HepG2 (cell line): ENCODE data around the gene CWF19L2. TPM values are rescaled to one million over a fixed set of nuclear protein-coding genes. Genes with fewer than 3 reads are reported as not detected.

Experiments used
- ATAC-seq: fragments of 200-7000 bp; cut with Tn5 transposase; 3 replicates; pipeline ENCODE4 v1.9.1; 2020; ENCODE audit warnings: mild to moderate bottlenecking, moderate library complexity
- BruUV-seq: library from RNA; stranded (reverse); fragments of 400-500 nt; replicated peaks from 2 replicates; lab custom pipeline; 2021; lab: Mats Ljungman, UMichigan
- CTCF ChIA-PET: fragments of 300-600 bp; formaldehyde crosslinking; extraction: SDS; loops from one replicate; lab custom pipeline; 2021; ENCODE audit warnings: low total read pairs, inconsistent platforms, low intra/inter-chr PET ratio; lab: Yijun Ruan, JAX
- POLR2A ChIA-PET: fragments of 350-600 bp; sonication (Branson Sonifier 250); formaldehyde crosslinking; loops from one replicate; lab custom pipeline; 2020; ENCODE audit warnings: antibody characterized with exemption, inconsistent platforms; lab: Yijun Ruan, JAX
- DNase-seq: peaks from one replicate; pipeline ENCODE4 v3.0.0-alpha.2; 2015; ENCODE audit warnings: low spot score
- FAIRE-seq: peaks from 3 replicates; lab custom pipeline; 2011; peaks lifted over from hg19 to GRCh38; lab: Jason Lieb, UNC
- H2AFZ ChIP-seq: one replicate; pipeline ENCODE4 v1.6.1; 2011; ENCODE audit warnings: low read length, inconsistent platforms
- H3K27ac ChIP-seq: fragments of 300-600 bp; 3 replicates; pipeline ENCODE4 v1.8.0; 2011; ENCODE audit warnings: mixed run types, mild to moderate bottlenecking, mixed read lengths, low read length, inconsistent platforms; ENCODE audit not compliant: insufficient read depth; ENCODE audit errors: extremely low read length
- H3K27me3 ChIP-seq, 2 experiments: fragments of 200-600 bp in 1 of 2; 2 replicates in 1 of 2; 3 replicates in 1 of 2; pipeline versions ENCODE4 v1.6.0 to v1.8.0; 2011; ENCODE audit warnings: low read length in 2 of 2, mild to moderate bottlenecking in 2 of 2, moderate library complexity in 2 of 2, inconsistent platforms in 1 of 2; ENCODE audit not compliant: insufficient read depth in 2 of 2, control insufficient read depth in 1 of 2
- H3K36me3 ChIP-seq, 2 experiments: fragments of 200-600 bp in 1 of 2; replicated peaks in 1 of 2; 2 replicates in 1 of 2; 3 replicates in 1 of 2; pipeline versions ENCODE4 v1.5.1 to v1.8.0; 2011; ENCODE audit warnings: low read length in 2 of 2, inconsistent platforms in 1 of 2; ENCODE audit not compliant: insufficient read depth in 2 of 2, control insufficient read depth in 1 of 2
- H3K4me1 ChIP-seq: 2 replicates; pipeline ENCODE4 v1.5.1; 2012; ENCODE audit warnings: low read length, inconsistent platforms; ENCODE audit not compliant: insufficient read depth
- H3K4me2 ChIP-seq: 2 replicates; pipeline ENCODE4 v1.6.0; 2011; ENCODE audit warnings: low read depth, low read length, inconsistent platforms
- H3K4me3 ChIP-seq, 3 experiments: fragments of 200-600 bp in 1 of 3; sonication (generic), shearing (Covaris generic) in 1 of 3; replicated peaks in 1 of 3; 2 replicates each; pipeline ENCODE4 v1.5.1; 2011 to 2016; ENCODE audit warnings: low read length in 3 of 3, inconsistent platforms in 2 of 3, low read depth in 2 of 3, mild to moderate bottlenecking in 2 of 3, control low read depth in 1 of 3, mixed read lengths in 1 of 3; ENCODE audit not compliant: insufficient read depth in 1 of 3
- H3K79me2 ChIP-seq: one replicate; pipeline ENCODE4 v1.6.1; 2011; ENCODE audit warnings: low read length, inconsistent platforms; ENCODE audit not compliant: insufficient read depth
- H3K9ac ChIP-seq: 2 replicates; pipeline ENCODE4 v1.6.0; 2011; ENCODE audit warnings: mild to moderate bottlenecking, low read depth, low read length, inconsistent platforms; ENCODE audit not compliant: insufficient read depth
- H3K9me3 ChIP-seq: 2 replicates; pipeline ENCODE4 v1.5.1; 2012; ENCODE audit warnings: mild to moderate bottlenecking, low read length
- H4K20me1 ChIP-seq: 2 replicates; pipeline ENCODE4 v1.6.0; 2011; ENCODE audit warnings: inconsistent platforms, mild to moderate bottlenecking, low read length, moderate library complexity; ENCODE audit not compliant: insufficient read depth
- ATF3 ChIP-seq: sonication (generic); formaldehyde crosslinking; IDR thresholded peaks from 2 replicates; pipeline ENCODE4 v1.4.0; 2020; ENCODE audit warnings: missing genetic modification reagents
- BCL6 ChIP-seq: IDR thresholded peaks from 2 replicates; pipeline ENCODE4 v1.6.1; 2016; ENCODE audit warnings: missing genetic modification reagents, missing compliant biosample characterization
- CEBPG ChIP-seq: IDR thresholded peaks from 2 replicates; pipeline ENCODE4 v1.6.1; 2016
- ESRRA ChIP-seq: sonication (generic); formaldehyde crosslinking; IDR thresholded peaks from 2 replicates; pipeline ENCODE4 v1.5.1; 2020; ENCODE audit warnings: mild to moderate bottlenecking, low read depth, missing genetic modification reagents
- FOSL2 ChIP-seq: sonication (generic); formaldehyde crosslinking; IDR thresholded peaks from 2 replicates; pipeline ENCODE4 v1.4.0; 2020; ENCODE audit warnings: missing genetic modification reagents
- FOXA3 ChIP-seq: IDR thresholded peaks from 2 replicates; pipeline ENCODE4 v1.6.1; 2016; ENCODE audit warnings: missing genetic modification reagents, missing compliant biosample characterization
- FOXJ3 ChIP-seq: sonication (generic); formaldehyde crosslinking; IDR thresholded peaks from 2 replicates; pipeline ENCODE4 v1.4.0; 2020; ENCODE audit warnings: missing genetic modification reagents, mild to moderate bottlenecking, borderline replicate concordance
- FOXP4 ChIP-seq: sonication (generic); formaldehyde crosslinking; IDR thresholded peaks from 2 replicates; pipeline ENCODE4 v1.4.0; 2020; ENCODE audit warnings: missing genetic modification reagents
- HNF4A ChIP-seq: sonication (generic); formaldehyde crosslinking; IDR thresholded peaks from 2 replicates; pipeline ENCODE4 v1.4.0; 2020; ENCODE audit warnings: missing genetic modification reagents
- NR2C2 ChIP-seq: sonication (generic); formaldehyde crosslinking; IDR thresholded peaks from 2 replicates; pipeline ENCODE4 v1.4.0; 2020; ENCODE audit warnings: missing genetic modification reagents, mild to moderate bottlenecking, moderate library complexity, borderline replicate concordance
- PATZ1 ChIP-seq: sonication (generic); formaldehyde crosslinking; IDR thresholded peaks from 2 replicates; pipeline ENCODE4 v1.4.0; 2020; ENCODE audit warnings: missing genetic modification reagents
- RXRB ChIP-seq: IDR thresholded peaks from 2 replicates; pipeline ENCODE4 v1.6.1; 2016; ENCODE audit warnings: borderline replicate concordance, missing genetic modification reagents, missing compliant biosample characterization
- SALL1 ChIP-seq: sonication (generic); formaldehyde crosslinking; IDR thresholded peaks from 2 replicates; pipeline ENCODE4 v1.8.0; 2022; ENCODE audit warnings: mild to moderate bottlenecking, missing genetic modification reagents
- SOX5 ChIP-seq: IDR thresholded peaks from 2 replicates; pipeline ENCODE4 v1.6.1; 2016; ENCODE audit warnings: borderline replicate concordance
- ZBTB3 ChIP-seq: sonication (generic); formaldehyde crosslinking; IDR thresholded peaks from 2 replicates; pipeline ENCODE4 v1.4.0; 2020; ENCODE audit warnings: low read depth, mild to moderate bottlenecking, moderate library complexity, missing genetic modification reagents, borderline replicate concordance
- ZMAT3 ChIP-seq: sonication (generic); formaldehyde crosslinking; conservative IDR thresholded peaks from 2 replicates; pipeline ENCODE4 v1.7.0; 2021; ENCODE audit warnings: missing genetic modification reagents
- WGBS: methylation state at CpG from one replicate; pipeline ENCODE4 v1.1.6; 2017; ENCODE audit warnings: low lambda C conversion rate; 5-methylcytosine and 5-hydroxymethylcytosine counted together
- in situ Hi-C: cut with HindIII; loops from 2 replicates; pipeline ENCODE4 v1.10.0; 2017; ENCODE audit warnings: low pct_unique_long_range_greater_than_20kb; ENCODE audit not compliant: extremely low pct_ligation_motif_present
- intact Hi-C: fragments of 100-400 bp; cut with micrococcal nuclease; formaldehyde crosslinking; loops from one replicate; pipeline ENCODE4 v1.10.0; 2022; ENCODE audit not compliant: unreplicated experiment
- polyA plus RNA-seq, 8 experiments: library from polyadenylated mRNA; depleted of rRNA in 3 of 8; stranded (reverse) in 7 of 8; unstranded in 1 of 8; fragments of >200 nt; fragmentation: Illumina TruSeq in 4 of 8; extraction: Trizol in 4 of 8; gene quantifications; 2 replicates each; pipeline versions ENCODE4 v1.2.1 to v1.2.3, GENCODE V29; 2011 to 2016; ENCODE audit warnings: low read depth in 4 of 8, missing spikeins in 1 of 8, mixed read lengths in 1 of 8; ENCODE audit not compliant: insufficient read depth in 1 of 8
- total RNA-seq, 5 experiments: library from RNA; depleted of rRNA; stranded (reverse); fragments of >200 nt; fragmentation: Illumina TruSeq; extraction: Trizol; gene quantifications; 2 replicates each; pipeline ENCODE4 v1.2.3, GENCODE V29; 2016; ENCODE audit warnings: low read depth in 1 of 5
- TF ChIP-seq, protein P1 (sequence below): sonication (generic); formaldehyde crosslinking; IDR thresholded peaks from 2 replicates; pipeline ENCODE4 v1.4.0; 2020; ENCODE audit warnings: mild to moderate bottlenecking, missing genetic modification reagents
- TF ChIP-seq, protein P2 (sequence below): sonication (generic); formaldehyde crosslinking; IDR thresholded peaks from 2 replicates; pipeline ENCODE4 v1.9.0; 2021; ENCODE audit warnings: missing genetic modification reagents, mild to moderate bottlenecking, borderline replicate concordance

Gene CWF19L2
- total and polyA plus RNA-seq, 2 of the 13 experiments (the other 11 are each of a cell fraction or from before 2014, with no cell fraction given): 2.2 to 18.6 TPM

GRCh38 chr11:107385361-107385981 is 72.2 kb downstream of the CWF19L2 start:
- Histone ChIP-seq H3K4me3 (no peak overlapping the region; a peak in 1 of 6 replicates), H3K27me3 (no peaks in the 10 kb centered on the region), H4K20me1 (no peaks in the 10 kb centered on the region), H3K79me2 (no peaks in the 10 kb centered on the region), H3K9me3 (no peaks in the 10 kb centered on the region), H3K27ac (peak overlapping the region; percentile 57), H3K4me2 (peak overlapping the region; percentile 38), H2AFZ (no peak overlapping the region), H3K36me3 (peaks cover 1 to 11% of the 10 kb centered on the region in 2 experiments; a peak in 1 of 5 replicates), H3K4me1 (peaks cover 19% of the 10 kb centered on the region), H3K9ac (no peak overlapping the region)
- DNase-seq (peak; percentile 88), ATAC-seq (peak; percentile 100), FAIRE-seq (no peak)
- 69% methylated on average over 3 of the region's 3 CpGs for WGBS
- BruUV-seq: no TSS peak
- CTCF ChIA-PET: no interaction called here
- POLR2A ChIA-PET: interaction anchor here (1.0 to 1.7 kb wide), 2 partner anchors 23 to 72 kb away, joined by 4 to 8 read pairs; partner anchors contain the start of gene CWF19L2
- intact Hi-C loops (loop anchor here (1.0 to 5.0 kb wide), 2 partner anchors 23 to 188 kb away; no protein-coding TSS in a partner anchor), in situ Hi-C loops (no loop called here)
- TF ChIP-seq ZBTB3 (CRISPR knock-in tag) (no peak), FOXP4 (CRISPR knock-in tag) (peak; percentile 47), CEBPG (CRISPR knock-in tag) (peak; percentile 85), SOX5 (CRISPR knock-in tag) (peak; percentile 55; the same call in 1 of the 2 replicates), RXRB (CRISPR knock-in tag) (peak; percentile 38; the same call in 1 of the 2 replicates), FOXJ3 (peak; percentile 64; the same call in 1 of the 2 replicates), PATZ1 (CRISPR knock-in tag) (peak; percentile 66), FOXA3 (CRISPR knock-in tag) (peak; percentile 58), FOSL2 (peak; percentile 81), BCL6 (CRISPR knock-in tag) (0 out of 2 replicates have a peak, but pooled peaks have one; percentile 30), ESRRA (CRISPR knock-in tag) (no peak), ZMAT3 (CRISPR knock-in tag) (no peak), SALL1 (CRISPR knock-in tag) (peak; percentile 75; the same call in 1 of the 2 replicates), HNF4A (CRISPR knock-in tag) (0 out of 2 replicates have a peak, but pooled peaks have one; percentile 9), NR2C2 (CRISPR knock-in tag) (no peak; the same call in 1 of the 2 replicates), ATF3 (CRISPR knock-in tag) (peak; percentile 38; the same call in 1 of the 2 replicates)
- TF ChIP-seq, protein P1, sequence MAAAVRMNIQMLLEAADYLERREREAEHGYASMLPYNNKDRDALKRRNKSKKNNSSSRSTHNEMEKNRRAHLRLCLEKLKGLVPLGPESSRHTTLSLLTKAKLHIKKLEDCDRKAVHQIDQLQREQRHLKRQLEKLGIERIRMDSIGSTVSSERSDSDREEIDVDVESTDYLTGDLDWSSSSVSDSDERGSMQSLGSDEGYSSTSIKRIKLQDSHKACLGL (CRISPR knock-in tag): no peak
- TF ChIP-seq, protein P2, sequence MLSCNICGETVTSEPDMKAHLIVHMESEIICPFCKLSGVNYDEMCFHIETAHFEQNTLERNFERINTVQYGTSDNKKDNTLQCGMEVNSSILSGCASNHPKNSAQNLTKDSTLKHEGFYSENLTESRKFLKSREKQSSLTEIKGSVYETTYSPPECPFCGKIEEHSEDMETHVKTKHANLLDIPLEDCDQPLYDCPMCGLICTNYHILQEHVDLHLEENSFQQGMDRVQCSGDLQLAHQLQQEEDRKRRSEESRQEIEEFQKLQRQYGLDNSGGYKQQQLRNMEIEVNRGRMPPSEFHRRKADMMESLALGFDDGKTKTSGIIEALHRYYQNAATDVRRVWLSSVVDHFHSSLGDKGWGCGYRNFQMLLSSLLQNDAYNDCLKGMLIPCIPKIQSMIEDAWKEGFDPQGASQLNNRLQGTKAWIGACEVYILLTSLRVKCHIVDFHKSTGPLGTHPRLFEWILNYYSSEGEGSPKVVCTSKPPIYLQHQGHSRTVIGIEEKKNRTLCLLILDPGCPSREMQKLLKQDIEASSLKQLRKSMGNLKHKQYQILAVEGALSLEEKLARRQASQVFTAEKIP: no peak
